ENCODE results near the gene H1-8.
"Not testable (repeated sequence)": the region's sequence is repeated elsewhere in the genome, so short reads cannot be mapped to it uniquely, and the experiment has no call there.

DNA sequence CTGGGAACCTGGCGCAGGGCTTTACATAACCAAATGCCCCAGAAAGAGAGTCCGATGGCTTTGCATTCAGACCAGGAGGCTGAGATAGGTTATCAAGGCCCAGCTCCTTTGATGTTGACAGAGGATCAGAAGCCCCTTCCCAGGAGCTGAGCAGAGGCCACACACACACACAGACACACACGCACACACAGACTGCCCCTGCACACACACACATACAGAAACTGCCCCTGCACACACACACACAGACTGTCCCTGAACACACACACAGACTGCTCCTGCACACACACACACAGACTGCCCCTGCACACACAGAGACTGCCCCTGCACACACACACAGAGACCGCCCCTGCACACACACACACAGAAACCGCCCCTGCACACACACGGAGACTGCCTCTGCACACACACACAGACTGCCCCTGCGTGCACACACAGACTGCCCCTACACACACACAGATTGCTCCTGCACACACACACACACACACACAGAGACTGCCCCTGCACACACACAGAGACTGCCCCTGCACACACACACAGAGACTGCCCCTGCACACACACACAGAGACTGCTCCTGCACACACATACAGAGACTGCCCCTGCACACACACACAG is 27.0 kb upstream of the H1-8 start:
- TF ChIP-seq, protein P1, sequence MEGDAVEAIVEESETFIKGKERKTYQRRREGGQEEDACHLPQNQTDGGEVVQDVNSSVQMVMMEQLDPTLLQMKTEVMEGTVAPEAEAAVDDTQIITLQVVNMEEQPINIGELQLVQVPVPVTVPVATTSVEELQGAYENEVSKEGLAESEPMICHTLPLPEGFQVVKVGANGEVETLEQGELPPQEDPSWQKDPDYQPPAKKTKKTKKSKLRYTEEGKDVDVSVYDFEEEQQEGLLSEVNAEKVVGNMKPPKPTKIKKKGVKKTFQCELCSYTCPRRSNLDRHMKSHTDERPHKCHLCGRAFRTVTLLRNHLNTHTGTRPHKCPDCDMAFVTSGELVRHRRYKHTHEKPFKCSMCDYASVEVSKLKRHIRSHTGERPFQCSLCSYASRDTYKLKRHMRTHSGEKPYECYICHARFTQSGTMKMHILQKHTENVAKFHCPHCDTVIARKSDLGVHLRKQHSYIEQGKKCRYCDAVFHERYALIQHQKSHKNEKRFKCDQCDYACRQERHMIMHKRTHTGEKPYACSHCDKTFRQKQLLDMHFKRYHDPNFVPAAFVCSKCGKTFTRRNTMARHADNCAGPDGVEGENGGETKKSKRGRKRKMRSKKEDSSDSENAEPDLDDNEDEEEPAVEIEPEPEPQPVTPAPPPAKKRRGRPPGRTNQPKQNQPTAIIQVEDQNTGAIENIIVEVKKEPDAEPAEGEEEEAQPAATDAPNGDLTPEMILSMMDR (IDR thresholded peaks at IDR 0.05 in 2 of 3, conservative IDR thresholded peaks at IDR 0.05 in 1 of 3; ENCODE audit: borderline replicate concordance in 1 of 3, insufficient read depth in 1 of 3, low read depth in 2 of 3, low read length in 2 of 3) = not testable (repeated sequence)
- not testable (repeated sequence) for TF ChIP-seq POLR2AphosphoS5 (IDR thresholded peaks at IDR 0.05; ENCODE audit: low read depth, low read length); EZH2phosphoT487 (IDR thresholded peaks at IDR 0.05; ENCODE audit: borderline replicate concordance); RAD21 (IDR thresholded peaks at IDR 0.05; ENCODE audit: low read depth); POLR2A (IDR thresholded peaks at IDR 0.05; ENCODE audit: borderline replicate concordance, extremely low read depth, insufficient read depth, insufficient read length); ELF1 (IDR thresholded peaks at IDR 0.05; ENCODE audit: borderline replicate concordance, low read depth); CEBPB (IDR thresholded peaks at IDR 0.05; ENCODE audit: low read depth); EGR1 (IDR thresholded peaks at IDR 0.05; ENCODE audit: low read depth); YY1 (IDR thresholded peaks at IDR 0.05; ENCODE audit: extremely low read depth, insufficient replicate concordance, low read depth, low read length); MAX (IDR thresholded peaks at IDR 0.05); SIN3A (IDR thresholded peaks at IDR 0.05; ENCODE audit: low read depth); EZH2 (IDR thresholded peaks at IDR 0.05)
- TF ChIP-seq, protein P2, sequence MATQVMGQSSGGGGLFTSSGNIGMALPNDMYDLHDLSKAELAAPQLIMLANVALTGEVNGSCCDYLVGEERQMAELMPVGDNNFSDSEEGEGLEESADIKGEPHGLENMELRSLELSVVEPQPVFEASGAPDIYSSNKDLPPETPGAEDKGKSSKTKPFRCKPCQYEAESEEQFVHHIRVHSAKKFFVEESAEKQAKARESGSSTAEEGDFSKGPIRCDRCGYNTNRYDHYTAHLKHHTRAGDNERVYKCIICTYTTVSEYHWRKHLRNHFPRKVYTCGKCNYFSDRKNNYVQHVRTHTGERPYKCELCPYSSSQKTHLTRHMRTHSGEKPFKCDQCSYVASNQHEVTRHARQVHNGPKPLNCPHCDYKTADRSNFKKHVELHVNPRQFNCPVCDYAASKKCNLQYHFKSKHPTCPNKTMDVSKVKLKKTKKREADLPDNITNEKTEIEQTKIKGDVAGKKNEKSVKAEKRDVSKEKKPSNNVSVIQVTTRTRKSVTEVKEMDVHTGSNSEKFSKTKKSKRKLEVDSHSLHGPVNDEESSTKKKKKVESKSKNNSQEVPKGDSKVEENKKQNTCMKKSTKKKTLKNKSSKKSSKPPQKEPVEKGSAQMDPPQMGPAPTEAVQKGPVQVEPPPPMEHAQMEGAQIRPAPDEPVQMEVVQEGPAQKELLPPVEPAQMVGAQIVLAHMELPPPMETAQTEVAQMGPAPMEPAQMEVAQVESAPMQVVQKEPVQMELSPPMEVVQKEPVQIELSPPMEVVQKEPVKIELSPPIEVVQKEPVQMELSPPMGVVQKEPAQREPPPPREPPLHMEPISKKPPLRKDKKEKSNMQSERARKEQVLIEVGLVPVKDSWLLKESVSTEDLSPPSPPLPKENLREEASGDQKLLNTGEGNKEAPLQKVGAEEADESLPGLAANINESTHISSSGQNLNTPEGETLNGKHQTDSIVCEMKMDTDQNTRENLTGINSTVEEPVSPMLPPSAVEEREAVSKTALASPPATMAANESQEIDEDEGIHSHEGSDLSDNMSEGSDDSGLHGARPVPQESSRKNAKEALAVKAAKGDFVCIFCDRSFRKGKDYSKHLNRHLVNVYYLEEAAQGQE (IDR thresholded peaks at IDR 0.05; ENCODE audit: low read depth) = not testable (repeated sequence)
